Activated CD4-positive, alpha-beta T cell treated with anti-CD3 and anti-CD28 coated beads, Interleukin-2, Interleukin-6, amounts not matched to agents 100 ng/mL and 50 ng/mL, durations not matched to agents 16 hours and 8 hours (primary cell): Measurements from ENCODE around the gene TICAM2.

Source experiments
- DNase-seq: peaks from one replicate; pipeline ENCODE4 v3.0.0-alpha.2; 2020

TICAM2 gene

DNA sequence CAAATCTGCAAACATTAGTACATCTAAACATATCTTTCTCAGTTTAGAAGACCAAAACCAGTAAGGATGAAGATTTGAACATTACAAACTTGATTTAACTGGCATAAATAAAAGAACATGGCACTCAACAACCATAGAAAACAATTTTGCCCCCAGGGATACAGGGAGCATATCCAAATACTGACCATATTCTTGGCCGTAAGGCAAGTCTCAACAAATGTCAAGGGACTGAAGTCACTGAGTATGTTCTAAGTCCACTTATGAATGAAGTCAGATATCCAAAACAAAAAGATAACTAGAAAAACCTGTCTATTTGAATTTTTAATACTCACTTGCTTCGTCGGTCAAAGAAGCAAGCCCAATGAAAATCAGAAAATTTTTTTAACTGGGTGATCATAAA is 71.9 kb downstream of the TICAM2 start:
- DNase-seq, result no peak
